Activated CD8-positive, alpha-beta T cell treated with anti-CD3 and anti-CD28 coated beads for 36 hours (primary cell): ENCODE data around the gene PLCG2. TPM values are rescaled to one million over a fixed set of nuclear protein-coding genes. Genes with fewer than 3 reads are reported as not detected.

ENCODE experiments used
- ATAC-seq: fragments of 200-7000 bp; cut with Tn5 transposase; one replicate; pipeline ENCODE4 v1.10.0; 2021; ENCODE audit warnings: mild to moderate bottlenecking, moderate library complexity
- CTCF ChIA-PET: fragments of 350-600 bp; sonication (Branson Sonifier 250); formaldehyde crosslinking; loops from one replicate; lab custom pipeline; 2021; ENCODE audit warnings: antibody characterized with exemption; lab: Charles Lee
- POLR2A ChIA-PET: fragments of 350-600 bp; sonication (Branson Sonifier 250); formaldehyde crosslinking; loops from one replicate; lab custom pipeline; 2021; ENCODE audit warnings: antibody characterized with exemption; lab: Charles Lee
- DNase-seq: peaks from one replicate; pipeline ENCODE4 v3.0.0-alpha.2; 2020
- H3K27ac Mint-ChIP-seq: one replicate; pipeline ENCODE4 v1.8.0; 2021; ENCODE audit warnings: mild to moderate bottlenecking, mixed read lengths
- H3K27me3 Mint-ChIP-seq: one replicate; pipeline ENCODE4 v1.8.0; 2021; ENCODE audit warnings: mixed read lengths
- H3K36me3 Mint-ChIP-seq: one replicate; pipeline ENCODE4 v1.8.0; 2021; ENCODE audit warnings: low read depth, mixed read lengths
- H3K4me1 Mint-ChIP-seq: one replicate; pipeline ENCODE4 v1.8.0; 2021; ENCODE audit warnings: low read depth, mixed read lengths
- H3K4me3 Mint-ChIP-seq: one replicate; pipeline ENCODE4 v1.8.0; 2021; ENCODE audit warnings: mild to moderate bottlenecking, moderate library complexity, mixed read lengths
- H3K9me3 Mint-ChIP-seq: one replicate; pipeline ENCODE4 v1.8.0; 2021; ENCODE audit warnings: mixed read lengths
- CTCF ChIP-seq: fragments of 200-600 bp; IDR thresholded peaks from one replicate; pipeline ENCODE4 v1.8.0; 2022; ENCODE audit warnings: antibody characterized with exemption, mild to moderate bottlenecking
- intact Hi-C: fragments of 100-400 bp; cut with micrococcal nuclease; formaldehyde crosslinking; loops from one replicate; pipeline ENCODE4 v1.10.0; 2022
- total RNA-seq, 2 experiments: library from RNA; stranded (reverse); gene quantifications; one replicate each; pipeline ENCODE4 v1.2.3, GENCODE V29; 2021

The PLCG2 gene
- total RNA-seq, 2 experiments from 2014 or later, result 12.7 to 13.7 TPM

- intact Hi-C loops, result loop anchor here (10.0 kb wide), 1 partner anchor 293 kb away; no protein-coding TSS in a partner anchor
- H3K4me1 Mint-ChIP-seq, result no peaks in the 10 kb centered on the region
- DNase-seq (no peak), ATAC-seq (no peak)
- no peak for TF ChIP-seq CTCF
- CTCF ChIA-PET, result interaction anchor here (1.6 to 2.1 kb wide), 4 partner anchors 55 to 402 kb away, joined by 3 to 8 read pairs (median 6); no protein-coding TSS in a partner anchor
- POLR2A ChIA-PET, result no interaction called here
- H3K27me3 Mint-ChIP-seq, result no peaks in the 10 kb centered on the region
- H3K27ac Mint-ChIP-seq, result no peak overlapping the region
- H3K4me3 Mint-ChIP-seq, result no peak overlapping the region
- no peaks in the 10 kb centered on the region for H3K9me3 Mint-ChIP-seq
- H3K36me3 Mint-ChIP-seq, result no peaks in the 10 kb centered on the region
These were observed 163.0 kb downstream of the PLCG2 start for GRCh38 chr16:81942007-81942601.

- H3K9me3 Mint-ChIP-seq, result peaks cover 2% of the 10 kb centered on the region
- DNase-seq (no peak), ATAC-seq (no peak)
- no peak overlapping the region for H3K27ac Mint-ChIP-seq
- intact Hi-C loops, result loop anchor here (10.0 kb wide), 1 partner anchor 289 kb away; no protein-coding TSS in a partner anchor
- peaks cover 1% of the 10 kb centered on the region for H3K36me3 Mint-ChIP-seq
- ChIA-PET CTCF (no interaction called here), POLR2A (no interaction called here)
- H3K4me3 Mint-ChIP-seq, result no peak overlapping the region
- H3K4me1 Mint-ChIP-seq, result no peaks in the 10 kb centered on the region
- H3K27me3 Mint-ChIP-seq, result no peaks in the 10 kb centered on the region
- TF ChIP-seq CTCF, result no peak
These were observed 166.6 kb downstream of the PLCG2 start for GRCh38 chr16:81945665-81946064.

GRCh38 chr16:81946206-81946605, 167.1 kb downstream of the PLCG2 start:
- POLR2A ChIA-PET, result no interaction called here
- TF ChIP-seq CTCF, result no peak
- DNase-seq (no peak), ATAC-seq (no peak)
- CTCF ChIA-PET, result no interaction called here
- Mint-ChIP-seq H3K27ac (no peak overlapping the region), H3K36me3 (peaks cover 1% of the 10 kb centered on the region), H3K4me1 (no peaks in the 10 kb centered on the region), H3K9me3 (peaks cover 2% of the 10 kb centered on the region), H3K27me3 (no peaks in the 10 kb centered on the region), H3K4me3 (no peak overlapping the region)
- intact Hi-C loops, result loop anchor here (10.0 kb wide), 1 partner anchor 289 kb away; no protein-coding TSS in a partner anchor

GRCh38 chr16:81951564-81951963, 172.5 kb downstream of the PLCG2 start:
- POLR2A ChIA-PET, result interaction anchor here (0.7 kb wide), 1 partner anchor 35 kb away, joined by 3 read pairs; no protein-coding TSS in a partner anchor
- H3K4me3 Mint-ChIP-seq, result no peak overlapping the region
- no peak for ATAC-seq
- peaks cover 7% of the 10 kb centered on the region for H3K36me3 Mint-ChIP-seq
- CTCF ChIA-PET, result interaction anchor here (0.6 kb wide), 1 partner anchor 33 kb away, joined by 3 read pairs; no protein-coding TSS in a partner anchor
- TF ChIP-seq CTCF, result no peak
- no peak overlapping the region for H3K27ac Mint-ChIP-seq
- H3K27me3 Mint-ChIP-seq, result no peaks in the 10 kb centered on the region
- H3K4me1 Mint-ChIP-seq, result no peaks in the 10 kb centered on the region
- intact Hi-C loops, result no loop called here
- no peak for DNase-seq
- peaks cover 7% of the 10 kb centered on the region for H3K9me3 Mint-ChIP-seq

- ChIA-PET POLR2A (no interaction called here), CTCF (no interaction called here)
- Mint-ChIP-seq H3K36me3 (peaks cover 5% of the 10 kb centered on the region), H3K4me1 (no peaks in the 10 kb centered on the region), H3K4me3 (no peak overlapping the region), H3K27ac (no peak overlapping the region), H3K27me3 (no peaks in the 10 kb centered on the region), H3K9me3 (peaks cover 5% of the 10 kb centered on the region)
- intact Hi-C loops, result no loop called here
- TF ChIP-seq CTCF, result no peak
- ATAC-seq (no peak), DNase-seq (no peak)
These were observed 177.3 kb downstream of the PLCG2 start for GRCh38 chr16:81956213-81956948.
